AG20443 (cell line): ENCODE results near the gene RASL10A.
"Not testable (repeated sequence)": the region's sequence is repeated elsewhere in the genome, so short reads cannot be mapped to it uniquely, and the experiment has no call there.

Source experiments
- DNase-seq: peaks from one replicate; pipeline ENCODE4 v3.0.0; 2012; ENCODE audit warnings: low spot score, mixed read lengths

Gene RASL10A, protein sequence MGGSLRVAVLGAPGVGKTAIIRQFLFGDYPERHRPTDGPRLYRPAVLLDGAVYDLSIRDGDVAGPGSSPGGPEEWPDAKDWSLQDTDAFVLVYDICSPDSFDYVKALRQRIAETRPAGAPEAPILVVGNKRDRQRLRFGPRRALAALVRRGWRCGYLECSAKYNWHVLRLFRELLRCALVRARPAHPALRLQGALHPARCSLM

DNA sequence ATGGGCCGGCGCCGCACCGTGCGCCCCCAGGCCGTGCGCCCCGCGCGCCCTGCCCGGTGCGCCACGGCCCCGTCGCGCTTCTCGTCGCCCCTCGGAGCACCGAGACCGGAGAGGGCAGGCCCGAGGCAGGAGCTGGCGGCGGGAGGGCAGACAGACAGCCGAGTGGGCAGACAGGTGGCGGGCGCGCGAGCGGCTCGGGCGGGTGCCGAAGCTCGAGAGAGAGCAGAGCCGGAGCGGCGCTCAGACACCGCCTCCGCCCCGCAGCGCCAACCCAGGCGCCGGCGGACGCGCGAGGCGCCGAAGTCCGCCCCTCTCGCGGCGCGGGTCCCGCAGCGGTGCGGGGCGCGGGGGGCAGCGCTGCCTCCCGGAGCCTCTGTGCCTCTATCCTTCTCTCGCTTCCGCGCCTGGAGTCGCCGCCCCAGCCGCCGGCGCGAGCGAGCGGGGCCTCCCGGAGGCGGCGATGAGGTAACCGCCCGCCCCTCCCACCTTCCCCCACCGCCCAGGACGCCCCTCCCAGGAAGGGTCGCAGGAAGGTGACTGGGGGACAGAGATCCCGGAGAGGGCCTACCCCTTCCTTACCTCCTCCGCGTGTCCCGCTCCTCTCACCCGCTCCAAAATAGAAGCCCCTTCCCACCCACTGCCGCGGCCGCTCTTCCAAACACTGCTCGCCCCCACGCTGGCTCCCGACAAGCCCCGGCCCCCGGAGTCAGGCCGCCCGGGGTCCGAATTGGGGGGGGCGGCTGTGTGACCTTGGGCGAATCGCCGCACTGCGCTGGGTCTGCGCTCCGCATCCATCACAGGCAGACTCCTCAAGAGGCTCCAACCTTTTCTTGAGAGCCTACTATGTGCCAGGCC, at the start of gene RASL10A:
Gene RASL10A, minus strand, starts transcription at position 412 of the 855 bp plus-strand sequence. CDS start 451 bp downstream, outside the sequence.
- no peak for DNase-seq

DNA sequence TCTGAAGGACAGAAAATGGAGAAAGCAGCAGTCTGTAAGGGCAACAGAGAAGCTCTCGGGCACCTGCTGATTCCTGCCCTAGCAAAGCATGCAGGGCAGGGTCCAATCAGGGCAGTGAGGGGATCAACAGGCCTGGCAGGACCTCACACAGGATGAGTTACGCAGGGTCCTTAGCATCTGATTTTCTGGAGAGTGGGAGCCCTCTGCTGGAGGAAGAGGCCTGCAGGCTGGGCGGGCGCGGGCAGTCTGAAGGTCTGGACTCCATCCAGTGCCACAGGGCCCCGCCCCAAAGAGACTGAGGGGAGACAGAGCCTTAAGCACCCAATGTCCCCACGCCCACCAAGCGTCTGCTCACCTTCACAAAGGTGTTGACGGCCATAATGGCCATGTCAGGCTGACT, 44.0 kb upstream of the RASL10A start:
- DNase-seq = peak; percentile 84

DNA sequence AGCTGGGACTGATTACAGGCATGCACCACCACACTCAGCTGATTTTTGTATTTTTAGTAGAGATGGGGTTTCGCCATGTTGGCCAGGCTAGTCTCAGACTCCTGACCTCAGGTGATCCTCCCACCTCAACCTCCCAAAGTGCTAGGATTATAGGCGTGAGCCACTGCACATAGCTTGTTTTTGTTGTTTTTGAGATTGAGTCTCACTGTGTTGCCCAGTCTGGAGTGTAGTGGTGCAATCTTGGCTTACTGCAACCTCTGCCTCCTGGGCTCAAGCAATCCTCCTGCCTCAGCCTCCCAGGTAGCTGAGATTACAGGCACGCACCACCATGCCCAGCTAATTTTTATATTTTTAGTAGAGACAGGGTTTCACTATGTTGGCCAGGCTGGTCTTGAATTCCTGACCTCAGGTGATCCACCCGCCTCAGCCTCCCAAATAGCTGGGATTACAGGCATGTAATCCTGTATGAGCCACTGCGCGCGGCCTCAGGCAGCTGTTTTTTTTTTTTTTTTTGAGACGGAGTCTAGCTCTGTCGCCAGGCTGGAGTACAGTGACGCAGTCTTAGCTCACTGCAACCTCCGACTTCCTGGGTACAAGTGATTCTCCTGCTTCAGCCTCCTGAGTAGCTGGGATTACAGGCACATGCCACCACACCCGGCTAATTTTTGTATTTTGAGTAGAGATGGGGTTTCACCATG, 41.8 kb upstream of the RASL10A start:
- DNase-seq = not testable (repeated sequence)

DNA sequence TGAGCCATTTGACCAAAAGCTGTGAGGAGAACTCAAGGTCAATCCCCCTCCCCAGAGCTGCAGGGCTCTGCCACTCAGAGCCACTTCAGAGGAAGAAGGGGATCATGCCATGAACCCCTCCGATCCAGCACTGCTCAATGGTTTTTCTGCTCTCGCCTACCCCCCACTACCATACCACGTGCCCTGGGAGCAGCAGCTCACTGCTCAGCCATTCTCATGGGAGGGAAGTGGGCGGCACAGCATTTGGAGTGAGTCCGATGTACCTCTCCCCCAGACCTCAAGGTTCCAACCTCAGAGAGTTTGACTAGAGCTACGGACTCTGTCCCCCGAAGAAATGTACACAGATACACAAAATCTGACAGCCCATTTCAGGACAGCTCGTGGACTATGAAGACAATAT, 38.4 kb upstream of the RASL10A start:
- DNase-seq = no peak

DNA sequence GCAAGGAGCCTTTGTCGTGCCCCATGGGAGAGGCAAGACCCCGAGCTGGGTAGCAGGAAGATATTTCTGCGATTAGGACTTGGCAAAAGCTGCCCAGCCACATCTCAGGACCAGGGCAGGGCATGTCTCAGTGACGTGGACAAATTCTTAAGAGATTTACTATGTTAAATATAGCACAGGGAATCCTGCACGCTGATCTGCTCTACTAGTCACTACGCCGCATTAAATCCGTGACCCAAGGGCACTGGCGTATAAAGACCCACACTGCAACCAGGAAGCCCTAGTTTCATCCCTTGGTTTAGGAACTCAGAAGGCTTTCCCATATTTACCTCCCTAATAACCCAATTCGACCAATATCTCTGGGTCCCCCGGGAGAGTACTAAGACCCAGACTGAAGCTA, 37.8 kb upstream of the RASL10A start:
- DNase-seq = no peak

DNA sequence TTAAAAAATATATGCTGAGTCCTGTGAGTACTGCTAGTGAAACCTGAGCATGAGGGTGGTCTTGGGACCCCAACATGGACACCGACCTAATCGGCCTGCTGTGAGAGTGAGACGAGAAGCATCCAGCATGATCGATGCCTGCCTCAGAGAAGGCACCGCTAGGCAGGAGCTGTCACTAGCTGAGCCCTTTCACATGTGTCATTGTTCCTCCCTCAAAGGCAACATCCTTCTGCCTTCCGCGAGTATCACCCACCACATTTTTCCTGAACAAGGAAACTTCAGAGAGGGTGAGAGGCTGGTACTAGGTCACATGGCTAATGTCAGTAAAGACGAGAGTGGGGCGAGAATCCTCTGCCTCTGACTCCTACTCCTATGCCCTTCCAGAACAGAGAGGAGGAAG, 37.3 kb upstream of the RASL10A start:
- DNase-seq = no peak

DNA sequence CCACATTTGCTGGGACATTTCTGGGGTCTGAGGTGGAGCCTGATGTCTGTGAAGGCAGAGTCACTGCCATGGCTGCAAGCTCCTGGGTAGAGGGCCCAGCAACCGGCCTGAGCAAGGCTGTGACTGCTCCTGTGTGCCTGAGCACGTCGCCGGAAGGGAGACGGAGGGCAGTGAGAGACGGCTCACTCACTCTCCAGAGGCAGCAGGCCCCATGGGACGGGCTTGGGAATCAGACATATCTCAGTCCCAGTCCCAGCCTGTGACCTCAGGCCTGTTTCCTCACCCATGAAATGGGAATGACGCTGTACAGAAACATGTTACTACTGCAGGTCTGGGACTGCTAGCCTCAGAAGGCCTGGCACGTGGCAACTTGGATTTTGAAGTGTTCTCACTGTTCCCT, 36.4 kb upstream of the RASL10A start:
- no peak for DNase-seq

DNA sequence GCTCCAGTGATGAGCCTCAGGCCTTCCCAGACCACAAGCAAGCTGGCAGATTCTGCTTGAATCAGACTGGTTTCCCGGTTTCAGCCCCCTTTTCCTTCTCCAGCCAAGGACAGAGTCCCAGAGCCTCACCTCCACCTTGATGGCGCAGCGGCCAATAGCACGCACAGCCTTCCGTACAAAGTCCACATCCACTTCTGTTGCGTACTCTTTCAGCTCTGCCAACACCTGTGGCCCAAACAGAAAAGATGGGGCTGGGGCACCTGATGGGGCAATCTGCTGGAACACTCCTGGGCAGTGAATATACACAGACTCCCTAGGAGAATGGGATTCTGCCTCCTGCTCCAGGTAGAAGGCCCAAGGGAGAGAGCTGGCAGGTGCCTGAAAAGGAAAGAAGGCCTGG, 35.5 kb upstream of the RASL10A start:
- no peak for DNase-seq

DNA sequence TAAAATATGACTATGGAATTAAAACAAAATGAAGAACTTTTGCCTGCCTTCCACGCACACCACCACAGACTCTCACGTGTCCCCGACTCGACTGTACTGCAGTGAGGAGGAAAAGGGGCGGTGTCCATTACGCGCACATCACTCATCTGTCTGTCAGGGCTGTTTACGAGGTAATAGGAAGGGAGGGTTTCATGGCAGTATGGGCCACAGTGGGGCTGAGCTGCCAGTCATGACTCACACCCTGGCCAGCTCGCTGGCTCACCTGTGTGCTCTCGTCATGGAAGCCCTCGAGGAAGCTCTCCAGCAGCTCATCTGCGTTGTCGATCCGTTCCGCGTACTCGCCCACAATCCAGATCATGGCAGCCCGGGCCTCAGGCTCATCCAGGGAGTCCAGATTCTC, 33.5 kb upstream of the RASL10A start:
- no peak for DNase-seq

DNA sequence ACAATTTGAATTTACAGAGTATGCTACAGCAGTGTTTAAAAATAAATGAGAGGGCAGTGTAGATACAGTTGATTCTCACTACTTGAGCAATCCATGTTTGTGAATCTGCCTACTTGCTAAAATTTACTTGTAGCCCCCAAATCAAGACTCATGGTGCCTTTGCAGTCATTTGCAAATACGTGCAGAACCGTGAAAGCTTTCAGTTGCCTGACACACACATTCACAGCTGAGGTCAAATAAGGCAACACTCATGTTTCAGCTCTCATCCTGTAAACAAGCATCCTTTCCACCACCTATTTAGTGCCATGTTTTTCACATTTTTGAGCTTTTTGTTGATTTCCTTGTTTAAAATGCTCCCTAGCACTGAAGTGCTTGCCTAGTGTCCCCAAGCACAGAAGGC, 32.5 kb upstream of the RASL10A start:
- no peak for DNase-seq

DNA sequence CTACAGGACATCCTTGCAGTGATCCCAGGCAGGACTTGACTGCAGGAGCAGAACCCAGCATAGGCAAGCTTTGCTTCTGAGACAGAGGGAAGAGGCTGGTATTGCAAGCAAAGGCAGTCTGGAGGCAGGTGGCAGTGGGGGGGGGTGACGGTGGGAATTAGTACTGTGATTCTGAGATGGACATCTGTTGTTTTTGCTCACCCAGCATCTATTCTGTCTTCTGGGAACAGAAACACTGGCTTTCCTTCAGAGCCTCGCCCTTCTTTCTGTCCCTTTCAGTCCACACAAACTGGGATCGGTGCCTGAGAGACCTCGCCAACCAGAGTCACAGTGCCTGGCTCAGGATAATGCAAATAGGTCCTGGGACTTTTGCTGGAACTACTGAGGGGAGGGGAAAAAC, 31.2 kb upstream of the RASL10A start:
- DNase-seq = no peak

DNA sequence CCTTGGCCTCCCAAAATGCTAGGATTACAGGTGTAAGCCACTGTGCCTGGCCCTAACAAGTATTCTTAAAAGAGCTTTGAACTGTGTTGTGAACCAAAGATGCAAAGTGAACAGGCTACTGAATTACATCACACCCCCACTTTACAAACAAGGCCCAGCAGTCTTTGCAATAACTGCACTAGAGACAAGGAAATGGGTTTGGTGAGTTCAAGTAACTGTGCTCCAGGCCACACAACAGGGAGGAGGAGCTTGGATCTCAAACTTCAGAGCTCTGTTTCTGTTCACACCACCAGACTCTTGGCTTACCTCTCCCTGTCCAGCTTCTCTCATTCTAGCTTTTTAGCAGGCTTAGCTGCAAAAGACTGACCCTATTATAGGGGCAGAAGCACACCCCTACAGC, 30.4 kb upstream of the RASL10A start:
- DNase-seq = no peak

DNA sequence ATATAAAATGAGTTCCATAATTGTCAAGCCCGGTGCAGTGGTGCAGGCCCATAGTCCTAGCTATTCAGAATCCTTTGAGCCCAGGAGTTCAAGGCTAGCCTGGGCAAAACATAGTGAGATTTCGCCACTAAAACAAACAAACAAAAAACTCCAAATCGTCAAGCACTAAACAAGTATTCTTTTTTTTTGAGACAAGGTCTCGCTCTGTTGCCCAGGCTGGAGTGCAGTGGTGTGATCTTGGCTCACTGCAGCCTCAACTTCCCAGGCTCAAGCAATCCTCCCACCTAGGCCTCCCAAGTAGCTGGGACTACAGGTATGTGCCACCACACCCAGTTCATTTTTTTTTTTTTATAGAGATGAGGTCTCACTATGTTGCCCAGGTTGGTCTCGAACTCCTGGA, 29.4 kb upstream of the RASL10A start:
- DNase-seq = not testable (repeated sequence)

DNA sequence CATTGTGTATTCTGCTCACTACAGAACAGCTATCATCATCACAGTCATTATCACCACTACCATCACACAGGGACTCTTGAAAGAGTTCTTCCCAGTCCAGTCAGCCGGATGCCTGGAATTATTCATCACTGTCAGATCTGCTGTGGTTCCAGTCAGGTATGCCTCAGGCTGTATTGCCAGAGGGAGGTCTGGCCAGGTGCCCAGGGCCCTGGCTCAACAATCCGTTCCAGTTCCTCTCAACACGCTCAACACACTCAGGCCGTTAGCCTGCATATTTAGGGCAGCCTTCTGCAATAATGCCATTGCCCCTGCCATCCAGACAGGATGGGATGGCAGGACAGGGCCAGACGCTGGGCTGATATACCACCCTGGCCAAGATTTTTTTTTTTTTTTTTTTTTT, 28.6 kb upstream of the RASL10A start:
- DNase-seq = peak; percentile 86

DNA sequence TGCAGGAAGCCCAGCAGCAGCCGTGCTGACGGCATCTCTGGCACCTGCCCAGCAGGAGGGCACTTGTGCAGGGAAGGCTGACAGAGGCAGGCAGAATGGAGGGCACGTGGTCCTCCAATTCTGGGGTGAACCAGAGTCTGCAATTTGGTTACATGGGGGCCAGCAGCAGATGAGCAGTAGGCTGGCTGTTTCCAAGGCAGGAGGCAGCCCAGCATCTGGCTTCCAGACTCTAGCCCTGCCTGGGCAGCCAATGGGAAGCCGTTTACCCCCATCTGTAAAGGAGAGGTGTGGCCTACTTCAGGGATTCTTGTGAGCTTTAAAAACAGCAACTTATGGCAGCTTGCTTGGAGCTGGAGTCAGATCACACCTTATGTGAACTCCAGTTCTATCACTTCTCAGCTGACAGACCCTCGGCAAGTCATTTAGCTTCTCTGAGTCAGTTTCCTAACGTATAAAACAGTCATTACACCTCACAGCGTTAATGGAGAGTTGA, 27.9 kb upstream of the RASL10A start:
- DNase-seq = peak; percentile 86

DNA sequence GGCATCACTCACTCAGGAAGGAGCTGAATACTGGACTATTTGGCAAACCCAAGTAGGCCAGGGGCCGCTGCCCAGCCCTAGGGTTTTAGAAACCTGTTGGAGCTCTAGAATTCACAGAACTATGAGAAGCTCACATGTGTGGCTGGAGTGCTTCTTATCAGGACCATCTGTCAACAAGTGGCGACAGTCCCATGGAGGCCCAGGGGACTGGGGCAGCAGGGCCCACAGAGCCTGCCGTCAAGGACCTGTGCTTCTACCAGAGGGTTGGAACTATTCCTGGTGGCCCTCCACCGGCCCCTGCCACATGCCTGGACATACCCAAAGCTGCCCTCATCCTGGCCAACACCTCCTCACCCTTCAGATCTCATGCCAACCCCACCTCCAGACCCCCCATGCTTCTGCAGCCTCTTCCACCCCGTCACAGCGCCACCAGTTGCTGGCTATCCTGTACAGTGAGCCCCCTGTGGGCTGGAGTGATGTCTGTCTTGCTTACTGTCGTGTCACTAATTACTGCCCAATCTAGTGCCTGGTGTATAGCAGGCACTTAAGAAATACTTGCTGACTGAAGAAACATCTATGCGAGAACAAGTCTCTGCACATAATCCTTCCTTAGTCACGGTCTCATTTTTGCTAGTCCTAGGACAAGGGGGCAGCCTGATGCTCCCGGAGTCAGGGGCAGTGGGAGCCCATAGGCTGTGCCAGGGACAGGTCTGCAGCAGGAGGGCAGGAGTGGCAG, 27.2 kb upstream of the RASL10A start:
- no peak for DNase-seq

DNA sequence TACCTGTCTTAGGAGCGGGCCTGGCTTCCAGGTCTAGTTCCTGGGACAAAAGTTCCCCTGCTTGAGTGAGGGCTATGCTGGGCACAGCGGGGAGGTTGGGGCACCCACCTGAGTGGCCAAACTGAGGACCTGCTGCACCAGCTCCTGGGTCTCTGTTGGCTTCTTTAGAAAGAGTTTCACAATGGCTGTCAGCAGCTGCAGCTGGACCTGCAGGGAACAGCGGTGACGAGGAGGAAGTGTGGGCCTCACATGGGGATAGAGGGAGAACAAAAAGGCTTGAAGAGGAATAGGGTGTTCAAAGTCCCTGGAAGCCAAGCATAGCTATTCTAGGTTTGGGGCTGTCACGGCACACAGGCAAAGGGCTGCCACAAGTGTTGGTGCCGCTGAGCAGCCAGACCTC, 26.7 kb upstream of the RASL10A start:
- no peak for DNase-seq

DNA sequence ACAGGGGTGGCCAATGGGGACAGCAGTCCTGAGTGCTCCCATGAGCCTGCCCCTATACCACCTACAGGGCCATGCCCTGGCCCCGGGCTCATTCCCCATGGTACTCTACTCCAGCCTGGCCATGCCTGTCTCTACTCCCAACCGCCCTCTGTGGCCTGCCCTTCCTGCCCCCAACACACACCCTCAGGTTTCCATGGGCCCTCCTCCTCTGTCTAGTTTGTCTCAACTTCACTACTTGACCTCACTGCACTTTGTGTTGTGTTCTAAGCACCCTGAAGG, 26.3 kb upstream of the RASL10A start:
- no peak for DNase-seq

DNA sequence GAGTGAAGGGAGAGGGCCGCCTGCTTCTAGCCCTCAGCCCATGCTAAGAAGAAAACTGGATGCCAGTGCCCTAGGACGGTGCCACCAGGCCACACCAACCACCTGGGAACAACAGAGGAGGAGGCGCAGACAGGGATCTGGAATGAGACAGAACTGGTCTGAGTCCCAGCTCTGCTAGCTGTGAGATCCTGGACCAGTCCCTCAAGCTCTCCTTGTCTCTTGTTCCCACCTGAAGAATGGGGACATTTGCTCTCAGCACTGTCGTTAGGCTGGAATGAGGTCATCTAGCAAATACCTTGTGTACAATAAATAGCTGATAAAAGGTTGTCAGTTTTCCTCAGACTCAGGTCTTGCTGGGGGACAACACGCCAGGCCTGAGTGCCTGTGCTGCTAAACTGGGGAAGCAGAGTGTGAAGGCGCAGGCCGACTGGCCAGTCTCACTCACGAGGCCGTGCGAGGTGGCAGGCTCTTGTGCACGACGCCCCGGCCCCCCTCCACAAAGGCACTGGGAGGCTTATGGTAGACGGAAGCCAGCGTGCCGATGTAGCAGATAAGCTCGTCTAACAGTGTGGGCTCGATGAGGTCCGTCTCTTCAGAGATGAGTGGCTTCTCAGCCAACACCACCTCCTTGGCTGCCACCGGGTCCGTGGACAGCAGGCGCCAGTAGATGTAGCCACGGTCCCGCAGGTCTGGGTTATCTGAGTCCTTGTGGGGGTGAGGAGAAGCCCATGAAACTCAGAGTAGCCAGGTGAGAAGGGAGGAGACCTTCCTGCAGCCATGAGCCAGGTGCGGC, 25.8 kb upstream of the RASL10A start:
- DNase-seq = no peak

DNA sequence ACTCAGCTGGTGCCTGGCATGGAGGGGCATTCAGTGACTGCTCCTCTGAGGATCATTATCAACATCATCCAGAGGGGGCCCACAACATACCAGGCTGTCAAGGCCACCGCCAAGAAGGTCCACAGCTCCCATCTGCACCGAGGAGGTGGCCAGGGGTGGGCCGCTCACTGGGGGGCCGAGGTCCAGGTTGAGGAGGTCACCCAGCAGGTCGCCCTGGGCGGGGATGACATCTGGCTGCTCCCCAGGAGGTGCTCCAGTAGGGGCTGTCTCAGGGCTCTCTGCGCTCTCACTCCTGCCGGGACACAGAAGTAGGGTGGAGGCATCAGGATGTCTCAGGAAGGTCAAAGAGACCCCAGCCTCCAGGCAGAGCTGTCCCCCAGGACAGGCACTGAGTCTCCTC, 25.1 kb upstream of the RASL10A start:
- no peak for DNase-seq

DNA sequence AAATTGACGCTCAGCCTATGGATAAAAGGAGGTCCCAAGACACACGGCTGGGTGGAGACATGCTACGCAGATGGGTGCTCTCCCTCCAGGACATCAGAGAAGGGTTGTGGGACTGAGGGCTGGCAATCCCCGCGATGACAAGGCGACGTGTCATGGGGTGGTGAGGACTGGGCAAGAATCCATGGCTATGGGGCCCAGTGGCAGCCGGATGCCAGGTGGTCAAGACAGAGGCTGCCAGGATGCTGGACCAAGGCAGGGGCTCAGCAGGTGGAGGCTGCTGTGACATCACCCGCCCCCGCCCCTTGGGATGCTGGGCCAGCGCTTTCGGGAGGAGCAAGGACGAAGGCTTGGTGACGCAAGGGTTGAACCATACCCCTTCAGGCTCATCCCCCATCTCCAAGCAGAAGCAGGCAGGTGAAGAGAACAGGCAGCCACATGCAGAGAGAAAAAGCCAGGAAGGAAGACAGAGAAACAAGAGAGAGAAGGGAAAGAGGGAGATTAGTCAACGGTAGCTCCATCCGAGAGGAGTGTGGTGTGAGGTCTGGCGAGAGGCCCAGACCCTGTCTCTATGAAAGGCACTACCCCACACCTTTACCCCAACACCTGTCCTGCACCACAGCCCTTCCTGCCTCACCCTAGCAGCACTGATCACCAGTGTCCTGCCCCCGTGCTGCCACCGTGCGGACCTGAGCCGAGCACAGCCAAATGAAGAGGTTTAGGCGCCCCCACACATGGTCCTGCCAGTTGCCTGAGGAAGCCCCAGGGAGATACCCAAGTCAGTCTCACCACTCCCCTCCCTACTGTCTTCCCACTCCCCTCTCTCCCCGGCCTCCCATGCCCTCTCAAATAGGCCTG, 24.1 kb upstream of the RASL10A start:
- DNase-seq = no peak
